GM12865 (cell line): Measurements from ENCODE around the gene ABR.

ENCODE experiments used
- DNase-seq: peaks from one replicate; pipeline ENCODE4 v3.0.0; 2010; ENCODE audit warnings: low read depth
- H3K4me3 ChIP-seq: 2 replicates; pipeline ENCODE4 v1.5.1; 2011; ENCODE audit warnings: mild to moderate bottlenecking, low read depth, low read length, control low read depth
- CTCF ChIP-seq: IDR thresholded peaks from 2 replicates; pipeline ENCODE4 v1.5.1; 2011; ENCODE audit warnings: low read length, control low read depth, low read depth, inconsistent platforms; ENCODE audit not compliant: insufficient read depth; ENCODE audit errors: missing control alignments

The ABR gene

GRCh38 chr17:1005361-1005946 is 174.3 kb downstream of the ABR start:
- TF ChIP-seq CTCF: no peak
- DNase-seq: no peak
- no peak overlapping the region for H3K4me3 ChIP-seq

DNA sequence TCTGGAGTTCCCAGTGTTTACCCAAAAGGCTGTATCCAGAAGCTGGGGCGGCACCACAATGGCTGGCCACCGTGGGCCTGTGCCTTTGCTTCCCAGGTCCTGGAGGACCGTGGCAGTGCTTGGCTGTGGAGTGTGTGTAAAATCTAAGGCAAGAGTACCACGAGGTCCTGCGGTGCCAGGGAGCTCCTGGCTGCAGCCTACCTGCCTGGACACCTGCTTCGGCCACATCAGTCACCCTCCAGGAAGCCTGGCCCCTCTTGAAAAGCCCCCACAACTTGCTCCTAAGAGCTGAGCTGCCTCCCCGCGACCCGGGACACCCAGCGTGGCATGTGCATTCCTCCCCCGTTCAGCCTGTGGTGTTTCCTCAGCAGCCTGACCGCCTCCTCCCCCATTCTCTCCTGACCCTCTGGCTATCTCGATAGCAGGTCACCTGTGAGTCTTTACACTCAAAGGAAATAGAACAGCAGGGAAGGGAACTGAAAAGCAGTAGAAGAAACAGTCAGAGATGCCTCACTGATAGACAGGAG is 174.9 kb downstream of the ABR start:
- H3K4me3 ChIP-seq: no peak overlapping the region
- no peak for TF ChIP-seq CTCF
- DNase-seq: no peak

DNA sequence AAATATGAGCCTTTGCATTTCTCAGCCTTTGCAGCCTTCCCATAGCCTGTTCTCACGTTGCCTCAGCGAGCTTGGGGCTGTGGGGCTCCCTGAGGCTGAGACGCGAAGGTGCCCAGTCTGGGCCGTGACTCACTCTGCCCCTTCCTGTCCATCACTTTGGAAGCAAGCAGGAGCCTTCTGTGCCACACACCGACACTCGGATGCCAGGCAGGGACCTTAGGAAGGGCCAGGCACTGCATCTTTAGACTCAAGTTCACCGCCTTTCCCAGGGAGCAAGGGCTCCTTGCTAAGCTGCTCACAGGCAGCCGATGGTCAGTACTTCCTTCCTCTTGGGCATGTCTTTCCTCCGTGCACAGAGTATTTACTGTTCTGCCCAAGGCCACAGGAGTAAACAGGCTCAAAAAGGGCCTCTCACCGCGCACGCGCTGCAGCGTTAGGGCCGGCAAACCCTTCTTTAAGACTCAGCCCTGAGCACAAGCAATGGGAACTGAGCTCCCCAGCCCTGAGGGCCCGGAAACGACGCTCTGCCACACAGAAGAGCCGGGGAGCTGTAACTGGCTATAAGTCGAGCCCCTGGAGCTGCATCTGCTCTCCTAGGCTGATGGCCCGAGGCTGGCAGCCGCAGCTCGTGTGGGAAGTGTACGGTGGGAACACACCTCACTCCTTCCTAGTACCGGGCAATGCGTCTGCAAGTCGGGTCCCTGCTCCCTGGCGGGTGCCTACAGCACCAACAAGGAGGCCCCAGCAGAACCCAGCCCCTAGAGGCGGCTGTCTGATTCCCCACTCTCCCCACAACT is 175.6 kb downstream of the ABR start:
- H3K4me3 ChIP-seq: no peak overlapping the region
- DNase-seq: no peak
- TF ChIP-seq CTCF: no peak

DNA sequence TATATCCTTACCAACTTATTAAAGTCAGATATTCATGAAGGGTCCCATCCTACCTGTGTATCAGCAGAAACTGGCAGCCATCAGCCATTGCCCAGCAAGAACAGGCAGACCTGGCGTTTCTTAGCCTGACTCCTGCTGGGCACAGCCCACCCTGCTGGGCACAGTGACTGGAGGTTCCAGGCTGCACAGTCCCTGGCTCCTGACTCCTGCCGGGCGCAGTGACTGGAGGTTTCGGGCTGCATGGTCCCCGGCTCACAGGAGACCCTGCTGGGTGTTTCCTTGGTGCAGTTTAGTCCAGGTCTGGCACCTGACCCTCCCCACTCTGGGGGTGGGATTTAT is 176.2 kb downstream of the ABR start:
- TF ChIP-seq CTCF: no peak

DNA sequence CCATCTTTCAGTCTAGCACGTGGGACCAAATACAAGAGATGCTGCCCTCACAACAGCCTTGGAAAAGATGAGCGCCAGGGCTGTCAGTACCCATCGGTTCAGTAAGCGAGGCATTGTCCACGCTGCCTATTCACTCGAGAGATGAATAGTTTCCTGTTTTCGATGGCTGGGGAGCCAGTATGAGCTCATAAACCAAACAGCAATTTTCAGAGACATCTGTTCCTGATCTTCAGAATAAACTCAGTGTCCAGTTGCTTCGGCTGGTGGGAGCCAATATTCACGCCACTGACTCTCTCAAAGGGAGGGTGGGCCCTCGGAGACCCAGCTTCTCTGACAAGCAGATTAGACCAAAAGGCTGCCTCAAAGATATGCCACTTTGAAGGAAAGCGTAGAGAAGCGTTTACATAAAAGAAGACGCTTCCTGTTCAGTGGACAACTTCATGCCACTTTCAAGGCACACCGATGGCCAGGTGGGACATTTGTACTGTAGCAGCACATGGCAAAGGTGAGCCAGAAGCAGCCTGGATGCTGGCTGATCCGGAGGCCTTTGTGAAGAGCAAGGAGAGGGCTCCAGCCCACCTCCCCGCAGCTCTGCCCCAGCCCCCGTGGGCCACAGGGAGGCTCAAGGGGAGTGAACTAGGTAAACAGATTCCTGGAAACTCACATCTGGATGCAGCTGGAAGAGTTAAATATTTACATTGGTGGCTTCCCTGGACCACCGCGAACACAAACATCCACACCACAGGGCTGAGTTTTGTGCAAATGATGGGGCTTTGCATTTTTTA is 176.8 kb downstream of the ABR start:
- no peak for TF ChIP-seq CTCF
- DNase-seq: no peak
- no peak overlapping the region for H3K4me3 ChIP-seq

More for the DNA sequence above, 176.2 kb downstream of the ABR start:
- no peak overlapping the region for H3K4me3 ChIP-seq
- DNase-seq: no peak

GRCh38 chr17:1002412-1002753 is 177.4 kb downstream of the ABR start:
- TF ChIP-seq CTCF: no peak
- H3K4me3 ChIP-seq: no peak overlapping the region
- DNase-seq: no peak
